Activated naive CD4-positive, alpha-beta T cell treated with anti-CD3 and anti-CD28 coated beads for 36 hours (primary cell): ENCODE measurements around the gene GRPR. TPM values are rescaled to one million over a fixed set of nuclear protein-coding genes. Genes with fewer than 3 reads are reported as not detected.

Experiments
- CTCF ChIA-PET: fragments of 350-600 bp; sonication (Branson Sonifier 250); formaldehyde crosslinking; loops from one replicate; lab custom pipeline; 2021; ENCODE audit warnings: antibody characterized with exemption; lab: Charles Lee
- DNase-seq: peaks from one replicate; pipeline ENCODE4 v3.0.0-alpha.2; 2020
- H3K27ac Mint-ChIP-seq: one replicate; pipeline ENCODE4 v1.8.0; 2021; ENCODE audit warnings: mild to moderate bottlenecking, mixed read lengths
- H3K27me3 Mint-ChIP-seq: one replicate; pipeline ENCODE4 v1.8.0; 2021; ENCODE audit warnings: low read depth, mixed read lengths
- H3K36me3 Mint-ChIP-seq: one replicate; pipeline ENCODE4 v1.8.0; 2021; ENCODE audit warnings: low read depth, mixed read lengths
- H3K4me1 Mint-ChIP-seq: one replicate; pipeline ENCODE4 v1.8.0; 2021; ENCODE audit warnings: low read depth, mixed read lengths
- H3K4me3 Mint-ChIP-seq: one replicate; pipeline ENCODE4 v1.8.0; 2021; ENCODE audit warnings: mild to moderate bottlenecking, moderate library complexity, mixed read lengths
- H3K9me3 Mint-ChIP-seq: one replicate; pipeline ENCODE4 v1.8.0; 2021; ENCODE audit warnings: mixed read lengths
- intact Hi-C: fragments of 100-400 bp; cut with micrococcal nuclease; formaldehyde crosslinking; loops from one replicate; pipeline ENCODE4 v1.15.1; 2023
- total RNA-seq, 2 experiments: library from RNA; stranded (reverse); gene quantifications; one replicate each; pipeline ENCODE4 v1.2.3, GENCODE V29; 2021

The GRPR gene
- total RNA-seq, 2 experiments from 2014 or later, result not detected

- peaks cover 2% of the 10 kb centered on the region for H3K4me1 Mint-ChIP-seq
- no peak overlapping the region for H3K4me3 Mint-ChIP-seq
- H3K27ac Mint-ChIP-seq, result no peak overlapping the region
- DNase-seq, result no peak
- H3K9me3 Mint-ChIP-seq, result peaks cover 3% of the 10 kb centered on the region
- intact Hi-C loops, result no loop called here
- CTCF ChIA-PET, result interaction anchor here (0.7 kb wide), 1 partner anchor 15 kb away, joined by 4 read pairs; no protein-coding TSS in a partner anchor
- no peaks in the 10 kb centered on the region for H3K36me3 Mint-ChIP-seq
- peaks cover 3% of the 10 kb centered on the region for H3K27me3 Mint-ChIP-seq
These were observed 9.3 kb upstream of the GRPR start for GRCh38 chrX:16113978-16114565.

GRCh38 chrX:16114611-16115010 lies 8.8 kb upstream of the GRPR start:
- Mint-ChIP-seq H3K27ac (no peak overlapping the region), H3K36me3 (no peaks in the 10 kb centered on the region), H3K4me1 (peaks cover 7% of the 10 kb centered on the region), H3K4me3 (no peak overlapping the region), H3K27me3 (peaks cover 3% of the 10 kb centered on the region), H3K9me3 (peaks cover 3% of the 10 kb centered on the region)
- CTCF ChIA-PET, result interaction anchor here (0.7 kb wide), 1 partner anchor 15 kb away, joined by 4 read pairs; no protein-coding TSS in a partner anchor
- intact Hi-C loops, result loop anchor here (5.0 kb wide), 1 partner anchor 127 kb away; no protein-coding TSS in a partner anchor
- DNase-seq, result no peak

- intact Hi-C loops, result loop anchor here (5.0 to 10.0 kb wide), 5 partner anchors 132 to 357 kb away; partner anchors contain the start of gene AP1S2
- DNase-seq, result no peak
- Mint-ChIP-seq H3K4me1 (peaks cover 22% of the 10 kb centered on the region), H3K9me3 (no peaks in the 10 kb centered on the region), H3K4me3 (no peak overlapping the region), H3K27ac (peak overlapping the region; percentile 20), H3K36me3 (no peaks in the 10 kb centered on the region), H3K27me3 (peaks cover 3% of the 10 kb centered on the region)
- CTCF ChIA-PET, result interaction anchor here (2.0 kb wide), 1 partner anchor 92 kb away, joined by 5 read pairs; no protein-coding TSS in a partner anchor
These were observed 3.8 kb upstream of the GRPR start for GRCh38 chrX:16119353-16120220.

DNA sequence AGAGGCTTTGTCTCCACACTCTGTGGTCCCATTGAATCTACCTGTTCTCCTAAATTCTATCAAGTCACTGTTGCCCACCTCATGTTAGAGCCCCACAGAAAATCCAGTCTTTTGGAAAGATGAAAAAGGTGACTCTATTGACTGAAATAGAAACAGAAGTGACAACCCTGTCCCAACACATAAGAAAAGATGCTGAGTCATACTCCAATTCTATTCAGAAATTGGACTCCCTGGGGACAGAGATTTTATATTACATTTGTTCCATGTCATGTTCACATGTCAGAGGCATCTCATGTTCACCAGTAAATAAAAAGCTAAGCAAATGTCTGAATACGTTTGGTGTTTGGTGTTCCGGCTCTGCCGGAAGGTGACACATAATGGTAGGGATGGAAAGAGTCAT lies 2.9 kb upstream of the GRPR start:
- H3K27ac Mint-ChIP-seq, result peak overlapping the region; percentile 20
- no peak overlapping the region for H3K4me3 Mint-ChIP-seq
- CTCF ChIA-PET, result interaction anchor here (0.6 to 2.0 kb wide), 2 partner anchors 91 to 926 kb away, joined by 3 to 5 read pairs; no protein-coding TSS in a partner anchor
- H3K27me3 Mint-ChIP-seq, result peaks cover 3% of the 10 kb centered on the region
- peaks cover 22% of the 10 kb centered on the region for H3K4me1 Mint-ChIP-seq
- H3K36me3 Mint-ChIP-seq, result no peaks in the 10 kb centered on the region
- no peak for DNase-seq
- H3K9me3 Mint-ChIP-seq, result no peaks in the 10 kb centered on the region
- intact Hi-C loops, result loop anchor here (5.0 to 10.0 kb wide), 4 partner anchors 186 to 358 kb away; partner anchors contain the start of gene AP1S2

DNA sequence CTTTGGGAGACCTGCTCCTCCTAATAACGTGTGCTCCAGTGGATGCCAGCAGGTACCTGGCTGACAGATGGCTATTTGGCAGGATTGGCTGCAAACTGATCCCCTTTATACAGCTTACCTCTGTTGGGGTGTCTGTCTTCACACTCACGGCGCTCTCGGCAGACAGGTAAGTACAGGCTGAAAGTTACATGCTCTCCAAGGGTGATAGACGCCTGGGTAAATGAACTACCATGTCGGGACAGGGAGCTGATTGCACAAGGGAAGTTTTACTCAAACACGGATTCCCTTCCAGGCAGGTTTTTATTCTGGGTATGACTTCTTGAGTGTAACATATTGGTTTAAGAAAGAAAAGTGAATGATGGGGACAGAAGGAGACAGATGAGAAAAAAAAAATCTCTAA lies 836 bp downstream of the GRPR start:
- DNase-seq, result no peak
- Mint-ChIP-seq H3K4me1 (peaks cover 19% of the 10 kb centered on the region), H3K27me3 (peaks cover 4% of the 10 kb centered on the region), H3K4me3 (no peak overlapping the region), H3K36me3 (no peaks in the 10 kb centered on the region), H3K9me3 (no peaks in the 10 kb centered on the region), H3K27ac (no peak overlapping the region)
- CTCF ChIA-PET, result no interaction called here
- intact Hi-C loops, result loop anchor here (5.0 to 10.0 kb wide), 4 partner anchors 189 to 362 kb away; partner anchors contain the start of gene AP1S2

DNA sequence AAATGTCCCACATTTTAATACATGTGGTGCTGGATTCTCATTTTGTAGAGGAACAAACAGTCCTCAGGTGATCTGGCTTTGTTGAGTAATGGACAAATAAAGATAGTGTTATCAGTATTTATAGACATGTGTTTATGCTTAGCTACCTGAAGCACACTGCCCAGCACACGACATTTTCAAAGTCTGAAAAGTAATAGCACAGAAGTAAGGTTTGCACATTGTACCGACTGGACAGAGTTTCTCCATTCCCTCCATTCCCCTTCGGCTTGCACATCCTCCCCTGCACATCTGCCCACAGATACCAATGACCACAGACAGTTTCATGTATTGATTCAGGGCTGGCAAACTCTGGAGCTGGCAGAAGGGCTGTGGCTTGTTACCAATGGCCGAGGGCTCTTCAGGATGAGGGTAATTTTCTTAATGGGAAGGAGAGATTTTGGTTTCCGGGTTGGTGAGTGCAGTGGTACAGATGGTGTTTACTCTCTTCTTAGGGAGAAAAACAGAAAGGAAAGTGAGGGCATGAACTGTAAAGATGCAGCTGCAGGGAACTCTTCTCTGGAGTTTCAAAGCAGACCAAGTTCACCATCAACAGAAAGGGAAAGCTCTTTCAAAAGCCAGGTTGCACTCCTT lies 2.3 kb downstream of the GRPR start:
- intact Hi-C loops, result loop anchor here (10.0 kb wide), 1 partner anchor 191 kb away; no protein-coding TSS in a partner anchor
- peaks cover 10% of the 10 kb centered on the region for H3K27me3 Mint-ChIP-seq
- no peaks in the 10 kb centered on the region for H3K36me3 Mint-ChIP-seq
- no peak overlapping the region for H3K4me3 Mint-ChIP-seq
- CTCF ChIA-PET, result interaction anchor here (1.4 kb wide), 1 partner anchor 30 kb away, joined by 4 read pairs; no protein-coding TSS in a partner anchor
- no peak overlapping the region for H3K27ac Mint-ChIP-seq
- no peaks in the 10 kb centered on the region for H3K9me3 Mint-ChIP-seq
- peaks cover 4% of the 10 kb centered on the region for H3K4me1 Mint-ChIP-seq
- DNase-seq, result no peak

DNA sequence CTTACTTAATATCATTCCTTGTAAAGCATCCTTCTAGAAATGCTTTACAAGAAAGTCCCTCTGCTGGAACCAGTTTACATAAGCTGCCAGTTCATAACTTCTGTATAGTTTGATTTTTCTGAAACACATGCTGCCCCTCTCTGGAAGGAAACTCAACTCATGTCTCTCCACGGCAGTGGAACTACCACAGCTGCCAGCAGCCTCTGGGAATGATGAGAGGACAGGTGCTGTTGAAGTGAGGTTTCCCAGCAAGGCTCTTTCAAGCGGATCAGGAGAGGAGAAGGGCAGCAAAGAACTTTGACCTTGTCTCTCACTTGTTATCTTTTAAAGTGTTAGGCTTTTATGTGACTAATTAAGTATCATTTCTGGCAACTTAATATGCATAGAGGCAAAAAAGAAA lies 7.3 kb downstream of the GRPR start:
- no peak overlapping the region for H3K27ac Mint-ChIP-seq
- no peaks in the 10 kb centered on the region for H3K4me1 Mint-ChIP-seq
- DNase-seq, result no peak
- H3K27me3 Mint-ChIP-seq, result peaks cover 9% of the 10 kb centered on the region
- no peaks in the 10 kb centered on the region for H3K9me3 Mint-ChIP-seq
- H3K36me3 Mint-ChIP-seq, result no peaks in the 10 kb centered on the region
- H3K4me3 Mint-ChIP-seq, result no peak overlapping the region
- CTCF ChIA-PET, result no interaction called here
- intact Hi-C loops, result no loop called here

GRCh38 chrX:16134936-16135335 lies 11.6 kb downstream of the GRPR start:
- Mint-ChIP-seq H3K9me3 (no peaks in the 10 kb centered on the region), H3K4me3 (no peak overlapping the region), H3K36me3 (no peaks in the 10 kb centered on the region), H3K4me1 (no peaks in the 10 kb centered on the region), H3K27me3 (no peaks in the 10 kb centered on the region), H3K27ac (no peak overlapping the region)
- CTCF ChIA-PET, result no interaction called here
- no peak for DNase-seq
- intact Hi-C loops, result no loop called here

GRCh38 chrX:16136080-16136479 lies 12.7 kb downstream of the GRPR start:
- peaks cover 1% of the 10 kb centered on the region for H3K27me3 Mint-ChIP-seq
- peaks cover 4% of the 10 kb centered on the region for H3K4me1 Mint-ChIP-seq
- H3K9me3 Mint-ChIP-seq, result no peaks in the 10 kb centered on the region
- intact Hi-C loops, result no loop called here
- no peak overlapping the region for H3K27ac Mint-ChIP-seq
- no peak for DNase-seq
- CTCF ChIA-PET, result no interaction called here
- H3K4me3 Mint-ChIP-seq, result no peak overlapping the region
- no peaks in the 10 kb centered on the region for H3K36me3 Mint-ChIP-seq

DNA sequence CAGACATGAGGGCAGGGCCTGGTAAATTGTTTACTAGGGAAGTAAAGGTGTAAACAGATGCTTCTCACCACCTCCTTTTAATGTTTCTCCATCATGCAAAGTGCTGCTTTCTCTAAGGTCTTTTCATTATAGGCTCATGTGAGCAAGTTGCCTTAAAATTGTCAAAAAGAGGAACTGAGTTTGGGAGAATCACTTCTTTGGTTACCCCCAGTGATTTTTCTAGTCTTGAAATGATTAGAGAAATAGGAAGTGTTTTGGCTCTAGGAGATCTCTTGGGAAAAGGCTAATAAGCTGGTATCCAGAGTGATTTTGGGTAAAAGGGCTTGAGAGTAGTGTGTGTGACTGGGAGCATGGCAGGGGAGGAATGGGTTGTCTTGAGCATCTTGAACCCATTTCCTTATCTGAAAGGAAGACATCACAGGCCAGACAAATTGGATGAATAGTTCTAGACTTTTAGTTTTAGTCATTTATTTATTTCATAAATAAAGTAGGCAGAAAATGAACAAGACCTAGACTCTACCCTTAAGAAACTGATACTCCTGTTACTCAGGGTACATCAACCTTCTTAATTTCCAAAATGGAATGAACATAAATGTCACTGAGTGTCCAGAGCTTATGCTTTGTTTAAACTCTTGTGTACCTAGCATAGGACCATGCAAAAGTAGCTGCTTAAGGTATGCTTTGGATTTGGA lies 14.2 kb downstream of the GRPR start:
- Mint-ChIP-seq H3K4me1 (peaks cover 4% of the 10 kb centered on the region), H3K4me3 (no peak overlapping the region), H3K9me3 (no peaks in the 10 kb centered on the region), H3K27ac (no peak overlapping the region), H3K27me3 (peaks cover 1% of the 10 kb centered on the region), H3K36me3 (no peaks in the 10 kb centered on the region)
- CTCF ChIA-PET, result interaction anchor here (0.8 kb wide), 1 partner anchor 166 kb away, joined by 3 read pairs; no protein-coding TSS in a partner anchor
- intact Hi-C loops, result no loop called here
- DNase-seq, result no peak

DNA sequence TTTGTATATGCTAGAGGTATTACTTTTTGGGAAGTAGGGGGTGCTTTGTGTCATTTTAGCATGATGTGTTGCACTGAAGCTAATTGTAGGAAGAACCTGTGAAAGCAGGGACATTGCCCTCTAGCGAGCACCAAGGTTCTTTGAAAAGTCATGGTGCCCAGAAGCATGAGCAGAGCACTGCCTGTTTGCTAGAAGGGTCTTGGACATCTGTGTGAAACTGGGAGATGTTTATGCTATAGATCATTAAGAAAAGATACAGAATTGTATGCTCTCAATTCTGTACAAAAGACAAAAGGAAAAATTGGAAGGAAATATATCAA lies 14.7 kb downstream of the GRPR start:
- no peaks in the 10 kb centered on the region for H3K9me3 Mint-ChIP-seq
- CTCF ChIA-PET, result interaction anchor here (0.8 to 1.0 kb wide), 2 partner anchors 15 to 167 kb away, joined by 3 read pairs; partner anchors contain the start of gene GRPR
- no peak overlapping the region for H3K4me3 Mint-ChIP-seq
- H3K27me3 Mint-ChIP-seq, result peaks cover 3% of the 10 kb centered on the region
- peaks cover 4% of the 10 kb centered on the region for H3K4me1 Mint-ChIP-seq
- H3K27ac Mint-ChIP-seq, result no peak overlapping the region
- no peaks in the 10 kb centered on the region for H3K36me3 Mint-ChIP-seq
- intact Hi-C loops, result no loop called here
- DNase-seq, result peak; percentile 13
